HuH-7 (cell line): ENCODE data around the gene ADK.
"Not testable (repeated sequence)": the region's sequence is repeated elsewhere in the genome, so short reads cannot be mapped to it uniquely, and the experiment has no call there.

Experiments used
- DNase-seq: peaks from one replicate; pipeline ENCODE4 v3.0.0; 2011; ENCODE audit warnings: low spot score

ADK gene

GRCh38 chr10:74305730-74306129 lies 154.7 kb downstream of the ADK start:
- DNase-seq, result no peak

- no peak for DNase-seq
Observed at GRCh38 chr10:74306227-74306982, 155.4 kb downstream of the ADK start.

GRCh38 chr10:74307061-74307651 lies 156.1 kb downstream of the ADK start:
- DNase-seq, result no peak

- no peak for DNase-seq
Observed at GRCh38 chr10:74310652-74311257, 159.7 kb downstream of the ADK start.

GRCh38 chr10:74314166-74314565 lies 163.1 kb downstream of the ADK start:
- DNase-seq, result no peak

- no peak for DNase-seq
Observed at GRCh38 chr10:74320026-74320425, 169.0 kb downstream of the ADK start.

- DNase-seq, result no peak
Observed at GRCh38 chr10:74320717-74321116, 169.7 kb downstream of the ADK start.

- no peak for DNase-seq
Observed at GRCh38 chr10:74322141-74322540, 171.1 kb downstream of the ADK start.

- DNase-seq, result no peak
Observed at GRCh38 chr10:74322565-74322964, 171.5 kb downstream of the ADK start.

- DNase-seq, result no peak
Observed at GRCh38 chr10:74328388-74328787, 177.4 kb downstream of the ADK start.

- no peak for DNase-seq
Observed at GRCh38 chr10:74329873-74330272, 178.9 kb downstream of the ADK start.

GRCh38 chr10:74330646-74331045 lies 179.6 kb downstream of the ADK start:
- no peak for DNase-seq

- no peak for DNase-seq
Observed at GRCh38 chr10:74332398-74332797, 181.4 kb downstream of the ADK start.

GRCh38 chr10:74333174-74333573 lies 182.2 kb downstream of the ADK start:
- DNase-seq, result no peak

GRCh38 chr10:74334221-74334620 lies 183.2 kb downstream of the ADK start:
- no peak for DNase-seq

- DNase-seq, result no peak
Observed at GRCh38 chr10:74335501-74335900, 184.5 kb downstream of the ADK start.

- DNase-seq, result no peak
Observed at GRCh38 chr10:74337330-74338016, 186.5 kb downstream of the ADK start.

GRCh38 chr10:74342991-74343390 lies 192.0 kb downstream of the ADK start:
- DNase-seq, result no peak

GRCh38 chr10:74343804-74344203 lies 192.8 kb downstream of the ADK start:
- no peak for DNase-seq

- DNase-seq, result no peak
Observed at GRCh38 chr10:74344306-74344705, 193.3 kb downstream of the ADK start.

- no peak for DNase-seq
Observed at GRCh38 chr10:74347522-74347921, 196.5 kb downstream of the ADK start.

- DNase-seq, result not testable (repeated sequence)
Observed at GRCh38 chr10:74353021-74353420, 202.0 kb downstream of the ADK start.

GRCh38 chr10:74361678-74362077 lies 210.7 kb downstream of the ADK start:
- DNase-seq, result no peak
